ENCODE results near the gene CRIP2. TPM values are rescaled to one million over a fixed set of nuclear protein-coding genes. Genes with fewer than 3 reads are reported as not detected.

The CRIP2 gene
- total and polyA plus RNA-seq, 9 of the 15 experiments (the other 6 are each of a cell fraction or from before 2014, with no cell fraction given), result 0.18 to 2.0 (median 0.69) TPM; not detected in 1

DNA sequence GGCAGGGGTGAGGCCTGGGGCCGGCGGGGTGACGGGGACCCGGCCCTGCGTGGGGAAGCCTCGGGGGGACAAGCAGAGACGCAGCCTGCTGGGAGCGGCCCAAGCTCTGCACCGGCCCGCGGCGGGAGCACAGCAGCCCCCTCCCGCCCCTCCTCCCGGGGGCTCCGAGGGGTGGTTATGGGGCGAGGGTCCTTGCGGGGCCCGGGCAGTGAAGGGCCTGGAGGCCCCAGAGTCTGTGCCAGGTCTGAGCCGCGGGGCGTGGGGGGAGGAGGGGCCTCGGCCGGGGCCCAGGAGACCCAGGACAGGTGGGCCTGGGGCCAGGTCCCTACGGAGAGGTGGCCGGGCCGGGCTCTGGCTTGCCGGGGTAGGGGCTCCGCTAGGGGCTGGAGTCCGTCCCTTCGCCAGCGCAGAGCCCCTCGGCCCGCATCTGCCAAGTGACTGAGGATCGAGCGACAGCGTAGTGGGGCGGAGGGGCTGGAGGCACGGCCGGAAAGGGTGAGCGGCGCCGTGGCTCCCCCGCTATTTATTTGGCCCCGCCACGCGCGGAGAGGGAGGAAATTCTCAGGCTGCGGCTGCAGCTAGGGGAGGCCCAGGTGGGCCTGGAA, 52.3 kb downstream of the CRIP2 start:
- no peak for DNase-seq (ENCODE audit: extremely low read depth in 1 of 4, low spot score in 3 of 4)
- no TSS peak for BruUV-seq (replicated peaks)

More for the DNA sequence above, 52.3 kb downstream of the CRIP2 start:
- H3K9me3 ChIP-seq (replicated peaks; ENCODE audit: control insufficient read depth, insufficient read depth, low read depth, low read length), result no peaks in the 10 kb centered on the region
- H3K36me3 ChIP-seq (ENCODE audit: control insufficient read depth, insufficient read depth, low read length), result no peaks in the 10 kb centered on the region
- no peak overlapping the region for H3K27ac ChIP-seq (ENCODE audit: extremely low read depth, low read depth, low read length)
- H3K9ac ChIP-seq (ENCODE audit: insufficient read depth in 1 of 2, low read depth in 2 of 2, low read length in 2 of 2), result no peak overlapping the region
- peaks cover 0 to 45% of the 10 kb centered on the region in 2 experiments; a peak in 2 of 5 replicates for H3K4me1 ChIP-seq (replicated peaks in 1 of 2; ENCODE audit: control insufficient read depth in 2 of 2, insufficient read depth in 2 of 2, low read length in 2 of 2)
- WGBS (ENCODE audit: insufficient coverage, low coverage, missing lambda C conversion rate), result 66% methylated on average over 21 of the region's 48 CpGs
- intact Hi-C loops (cut with micrococcal nuclease), result loop anchor here (5.0 to 10.0 kb wide), 2 partner anchors 52 to 435 kb away; partner anchors contain the start of gene CRIP2
- no peak for ATAC-seq
- peaks cover 2 to 23% of the 10 kb centered on the region in 2 experiments; a peak in 2 of 5 replicates for H3K27me3 ChIP-seq (ENCODE audit: control insufficient read depth in 2 of 2, insufficient read depth in 2 of 2, low read length in 2 of 2)
- no peak overlapping the region for H2AFZ ChIP-seq (ENCODE audit: low read depth, low read length)
- CTCF ChIA-PET (ENCODE audit: low intra/inter-chr PET ratio), result no interaction called here
- POLR2A ChIA-PET, result no interaction called here
- no peaks in the 10 kb centered on the region for H3K9me1 ChIP-seq (ENCODE audit: control insufficient read depth, insufficient read depth, low read length)
- TF ChIP-seq, protein P1, sequence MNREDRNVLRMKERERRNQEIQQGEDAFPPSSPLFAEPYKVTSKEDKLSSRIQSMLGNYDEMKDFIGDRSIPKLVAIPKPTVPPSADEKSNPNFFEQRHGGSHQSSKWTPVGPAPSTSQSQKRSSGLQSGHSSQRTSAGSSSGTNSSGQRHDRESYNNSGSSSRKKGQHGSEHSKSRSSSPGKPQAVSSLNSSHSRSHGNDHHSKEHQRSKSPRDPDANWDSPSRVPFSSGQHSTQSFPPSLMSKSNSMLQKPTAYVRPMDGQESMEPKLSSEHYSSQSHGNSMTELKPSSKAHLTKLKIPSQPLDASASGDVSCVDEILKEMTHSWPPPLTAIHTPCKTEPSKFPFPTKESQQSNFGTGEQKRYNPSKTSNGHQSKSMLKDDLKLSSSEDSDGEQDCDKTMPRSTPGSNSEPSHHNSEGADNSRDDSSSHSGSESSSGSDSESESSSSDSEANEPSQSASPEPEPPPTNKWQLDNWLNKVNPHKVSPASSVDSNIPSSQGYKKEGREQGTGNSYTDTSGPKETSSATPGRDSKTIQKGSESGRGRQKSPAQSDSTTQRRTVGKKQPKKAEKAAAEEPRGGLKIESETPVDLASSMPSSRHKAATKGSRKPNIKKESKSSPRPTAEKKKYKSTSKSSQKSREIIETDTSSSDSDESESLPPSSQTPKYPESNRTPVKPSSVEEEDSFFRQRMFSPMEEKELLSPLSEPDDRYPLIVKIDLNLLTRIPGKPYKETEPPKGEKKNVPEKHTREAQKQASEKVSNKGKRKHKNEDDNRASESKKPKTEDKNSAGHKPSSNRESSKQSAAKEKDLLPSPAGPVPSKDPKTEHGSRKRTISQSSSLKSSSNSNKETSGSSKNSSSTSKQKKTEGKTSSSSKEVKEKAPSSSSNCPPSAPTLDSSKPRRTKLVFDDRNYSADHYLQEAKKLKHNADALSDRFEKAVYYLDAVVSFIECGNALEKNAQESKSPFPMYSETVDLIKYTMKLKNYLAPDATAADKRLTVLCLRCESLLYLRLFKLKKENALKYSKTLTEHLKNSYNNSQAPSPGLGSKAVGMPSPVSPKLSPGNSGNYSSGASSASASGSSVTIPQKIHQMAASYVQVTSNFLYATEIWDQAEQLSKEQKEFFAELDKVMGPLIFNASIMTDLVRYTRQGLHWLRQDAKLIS (CRISPR knock-in tag; IDR thresholded peaks at IDR 0.05), result no peak
- TF ChIP-seq GATAD2A (IDR thresholded peaks at IDR 0.05), result no peak
- no peak for TF ChIP-seq HDAC3 (IDR thresholded peaks at IDR 0.05; ENCODE audit: borderline replicate concordance, partially characterized antibody)
- TF ChIP-seq IRF2 (CRISPR knock-in tag; IDR thresholded peaks at IDR 0.05), result no peak
- TF ChIP-seq ZNF253 (CRISPR knock-in tag; conservative IDR thresholded peaks at IDR 0.05), result no peak
- no peak for TF ChIP-seq TEAD1 (CRISPR knock-in tag; IDR thresholded peaks at IDR 0.05)
- TF ChIP-seq ZHX1 (conservative IDR thresholded peaks at IDR 0.05; ENCODE audit: low read length), result no peak
- TF ChIP-seq CBX1 (IDR thresholded peaks at IDR 0.05; ENCODE audit: low read depth), result no peak
- TF ChIP-seq EHMT2 (IDR thresholded peaks at IDR 0.05), result no peak
- no peak for TF ChIP-seq HMGXB4 (CRISPR knock-in tag; IDR thresholded peaks at IDR 0.05)
- in situ Hi-C loops (cut with MboI), result no loop called here
- no peak for FAIRE-seq
- no peak overlapping the region for H3K4me3 ChIP-seq
- H4K20me1 ChIP-seq (replicated peaks; ENCODE audit: control insufficient read depth, insufficient read depth, low read length), result no peaks in the 10 kb centered on the region
- H3K4me2 ChIP-seq (ENCODE audit: insufficient read depth, low read length), result no peak overlapping the region
- no peaks in the 10 kb centered on the region for H3K79me2 ChIP-seq (ENCODE audit: control insufficient read depth, insufficient read depth, low read length)
